Liver (tissue), 3 donors: ENCODE results near the gene PAPPA.

Source experiments
- CTCF ChIP-seq: fragments of 150-350 bp; IDR thresholded peaks from 2 replicates; pipeline ENCODE4 v1.5.1; 2017; ENCODE audit warnings: improper control_type of control experiment, low read depth, low read length; ENCODE audit not compliant: missing input control
- GABPA ChIP-seq, 2 donors: IDR thresholded peaks in 1 of 2; conservative IDR thresholded peaks in 1 of 2; 2 replicates each; pipeline ENCODE4 v1.6.1; 2016; ENCODE audit warnings: antibody characterized with exemption in 2 of 2, mild to moderate bottlenecking in 1 of 2, moderate library complexity in 1 of 2
- ZBTB33 ChIP-seq: IDR thresholded peaks from 2 replicates; pipeline ENCODE4 v1.6.1; 2016; ENCODE audit warnings: antibody characterized with exemption
- donor health status: healthy.
- donor health status: healthy.

GRCh38 chr9:116212986-116213692 lies 59.5 kb downstream of the PAPPA start:
- TF ChIP-seq GABPA (IDR thresholded peaks at IDR 0.05 in 1 of 2, conservative IDR thresholded peaks at IDR 0.05 in 1 of 2) (no peak), CTCF (no peak), ZBTB33 (no peak)
